Activated naive CD8-positive, alpha-beta T cell (primary cell): ENCODE data around the gene SCN7A.
"Not testable (repeated sequence)": the region's sequence is repeated elsewhere in the genome, so short reads cannot be mapped to it uniquely, and the experiment has no call there.

Source experiments
- H3K27ac Mint-ChIP-seq: one replicate; pipeline ENCODE4 v1.8.0; 2021; ENCODE audit warnings: mixed read lengths
- H3K27me3 Mint-ChIP-seq: one replicate; pipeline ENCODE4 v1.8.0; 2021; ENCODE audit warnings: mixed read lengths
- H3K36me3 Mint-ChIP-seq: one replicate; pipeline ENCODE4 v1.8.0; 2021; ENCODE audit warnings: mixed read lengths
- H3K4me1 Mint-ChIP-seq: one replicate; pipeline ENCODE4 v1.8.0; 2021; ENCODE audit warnings: low read depth, mixed read lengths
- H3K4me3 Mint-ChIP-seq: one replicate; pipeline ENCODE4 v1.8.0; 2021; ENCODE audit warnings: mild to moderate bottlenecking, mixed read lengths
- H3K9me3 Mint-ChIP-seq: one replicate; pipeline ENCODE4 v1.8.0; 2021; ENCODE audit warnings: low read depth, mixed read lengths

SCN7A gene

GRCh38 chr2:166472332-166472731 lies 21.7 kb downstream of the SCN7A start:
- Mint-ChIP-seq H3K9me3 (no peaks in the 10 kb centered on the region), H3K4me1 (no peaks in the 10 kb centered on the region), H3K4me3 (no peak overlapping the region), H3K27ac (no peak overlapping the region), H3K27me3 (no peaks in the 10 kb centered on the region), H3K36me3 (no peaks in the 10 kb centered on the region)

- H3K27ac Mint-ChIP-seq = no peak overlapping the region
- H3K9me3 Mint-ChIP-seq = no peaks in the 10 kb centered on the region
- no peak overlapping the region for H3K4me3 Mint-ChIP-seq
- no peaks in the 10 kb centered on the region for H3K27me3 Mint-ChIP-seq
- no peaks in the 10 kb centered on the region for H3K4me1 Mint-ChIP-seq
- H3K36me3 Mint-ChIP-seq = no peaks in the 10 kb centered on the region
Measured at GRCh38 chr2:166468124-166469024, 25.7 kb downstream of the SCN7A start.

DNA sequence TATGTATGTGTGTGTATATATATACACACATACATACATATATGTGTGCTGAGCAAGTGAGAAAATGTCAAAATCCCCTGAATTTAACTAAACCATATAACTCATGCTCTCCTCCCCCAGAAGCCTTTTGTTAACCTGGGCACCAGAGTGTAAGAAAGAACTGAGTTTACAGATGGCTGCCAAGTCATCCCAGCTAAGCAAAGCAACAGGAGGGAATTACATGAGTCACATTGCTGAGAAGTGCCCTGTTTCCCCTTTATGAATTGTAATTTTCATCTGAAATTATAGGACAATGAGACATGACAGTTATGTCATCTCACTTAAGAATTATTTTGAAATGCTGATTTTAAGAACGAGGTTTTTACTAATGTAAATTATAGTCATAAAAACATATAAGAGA lies 29.9 kb downstream of the SCN7A start:
- Mint-ChIP-seq H3K27ac (no peak overlapping the region), H3K27me3 (no peaks in the 10 kb centered on the region), H3K4me3 (no peak overlapping the region), H3K36me3 (no peaks in the 10 kb centered on the region), H3K4me1 (no peaks in the 10 kb centered on the region), H3K9me3 (peaks cover 6% of the 10 kb centered on the region)

DNA sequence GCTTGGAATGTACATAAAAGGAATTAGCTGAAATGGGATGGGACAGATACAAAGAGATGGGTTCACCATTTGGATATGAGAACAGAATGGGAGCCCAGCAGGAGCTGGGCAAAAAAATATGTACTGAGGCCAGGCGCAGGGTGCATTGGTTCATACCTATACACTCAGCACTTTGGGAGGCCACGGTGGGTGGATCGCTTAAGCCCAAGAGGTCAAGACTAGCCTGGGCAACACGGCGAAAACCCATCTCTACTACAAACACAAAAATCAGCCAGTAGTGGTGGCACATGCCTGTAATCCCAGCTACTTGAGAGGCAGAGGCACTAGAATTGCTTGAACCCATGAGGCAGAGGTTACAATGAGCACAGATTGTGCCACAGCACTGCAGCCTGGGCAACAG lies 30.4 kb downstream of the SCN7A start:
- Mint-ChIP-seq H3K4me3 (no peak overlapping the region), H3K27ac (no peak overlapping the region), H3K36me3 (no peaks in the 10 kb centered on the region), H3K9me3 (peaks cover 6% of the 10 kb centered on the region), H3K4me1 (no peaks in the 10 kb centered on the region), H3K27me3 (no peaks in the 10 kb centered on the region)

DNA sequence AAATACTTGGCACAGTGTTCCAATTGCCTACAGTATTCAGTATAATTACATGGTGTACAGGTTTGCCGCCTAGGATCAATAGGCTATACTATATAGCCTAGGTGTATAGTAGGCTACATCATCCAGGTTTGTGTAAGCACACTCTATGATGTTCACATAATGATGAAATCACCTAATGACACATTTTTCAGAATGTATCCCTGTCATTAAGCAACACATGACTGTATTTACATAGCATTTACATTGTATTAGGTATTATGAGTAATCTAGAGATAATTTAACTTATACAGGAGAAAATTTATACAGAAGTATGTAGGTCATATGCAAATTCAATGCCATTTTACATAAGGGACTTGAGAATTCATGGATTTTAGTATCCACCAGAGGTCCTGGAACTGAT lies 35.4 kb downstream of the SCN7A start:
- Mint-ChIP-seq H3K9me3 (peaks cover 6% of the 10 kb centered on the region), H3K36me3 (no peaks in the 10 kb centered on the region), H3K4me3 (no peak overlapping the region), H3K4me1 (no peaks in the 10 kb centered on the region), H3K27ac (no peak overlapping the region), H3K27me3 (no peaks in the 10 kb centered on the region)

GRCh38 chr2:166455823-166456222 lies 38.2 kb downstream of the SCN7A start:
- H3K9me3 Mint-ChIP-seq, H3K27me3 Mint-ChIP-seq, H3K4me1 Mint-ChIP-seq, H3K4me3 Mint-ChIP-seq, H3K36me3 Mint-ChIP-seq, H3K27ac Mint-ChIP-seq: not testable (repeated sequence)

DNA sequence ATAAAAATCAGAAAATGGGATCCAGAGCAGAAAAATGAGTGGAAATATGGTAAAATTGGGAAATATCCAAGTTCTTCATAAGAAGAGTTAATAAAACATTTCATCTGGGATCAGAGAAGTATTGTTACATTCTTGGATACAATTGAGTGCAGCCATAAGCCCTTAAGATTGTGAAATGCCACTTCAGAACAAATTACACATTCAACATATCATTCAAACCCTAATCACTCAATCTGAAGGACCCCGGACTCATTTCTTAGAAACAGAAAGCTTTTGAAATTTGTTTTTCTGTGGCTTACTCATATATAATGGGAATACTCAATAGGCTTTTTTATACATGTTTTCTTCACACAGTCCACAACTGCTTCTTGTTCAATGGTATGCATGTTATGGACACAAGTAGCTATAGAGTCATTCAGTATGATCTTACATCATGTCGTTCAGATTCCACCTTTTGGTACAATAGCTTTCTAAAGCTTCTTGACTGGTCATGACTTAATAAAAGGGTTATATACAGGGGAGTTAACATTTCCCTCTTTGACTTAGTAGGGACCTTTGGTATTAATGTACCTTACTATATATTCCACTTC lies 39.9 kb downstream of the SCN7A start:
- no peaks in the 10 kb centered on the region for H3K9me3 Mint-ChIP-seq
- peaks cover 1% of the 10 kb centered on the region for H3K27me3 Mint-ChIP-seq
- H3K4me1 Mint-ChIP-seq = no peaks in the 10 kb centered on the region
- no peaks in the 10 kb centered on the region for H3K36me3 Mint-ChIP-seq
- H3K27ac Mint-ChIP-seq = no peak overlapping the region
- no peak overlapping the region for H3K4me3 Mint-ChIP-seq

GRCh38 chr2:166451468-166451867 lies 42.6 kb downstream of the SCN7A start:
- Mint-ChIP-seq H3K9me3 (peaks cover 4% of the 10 kb centered on the region), H3K4me3 (no peak overlapping the region), H3K27ac (no peak overlapping the region), H3K4me1 (no peaks in the 10 kb centered on the region), H3K27me3 (peaks cover 1% of the 10 kb centered on the region), H3K36me3 (no peaks in the 10 kb centered on the region)

DNA sequence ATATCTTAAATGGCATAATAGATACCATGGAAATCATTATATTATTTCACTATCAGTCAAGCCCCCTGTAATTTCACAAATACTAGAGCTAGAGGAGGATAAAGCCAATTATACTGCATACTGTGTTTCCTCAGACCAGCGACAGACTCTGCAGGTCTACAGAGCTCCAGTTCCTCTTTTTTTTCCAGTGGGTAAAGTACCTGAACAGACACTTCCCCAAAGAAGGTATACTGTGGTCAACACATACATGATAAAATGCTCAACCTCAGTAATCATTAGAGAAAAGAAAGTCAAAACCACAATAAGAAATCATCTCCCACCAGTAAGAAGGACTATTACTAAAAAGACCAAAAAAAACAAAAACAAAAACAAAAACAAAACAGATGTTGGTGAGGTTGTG lies 44.6 kb downstream of the SCN7A start:
- Mint-ChIP-seq H3K9me3 (peaks cover 4% of the 10 kb centered on the region), H3K4me1 (no peaks in the 10 kb centered on the region), H3K4me3 (no peak overlapping the region), H3K27me3 (peaks cover 1% of the 10 kb centered on the region), H3K27ac (no peak overlapping the region), H3K36me3 (no peaks in the 10 kb centered on the region)

GRCh38 chr2:166448106-166448505 lies 45.9 kb downstream of the SCN7A start:
- Mint-ChIP-seq H3K9me3 (peaks cover 4% of the 10 kb centered on the region), H3K27me3 (peaks cover 1% of the 10 kb centered on the region), H3K36me3 (no peaks in the 10 kb centered on the region), H3K27ac (no peak overlapping the region), H3K4me3 (no peak overlapping the region), H3K4me1 (no peaks in the 10 kb centered on the region)

DNA sequence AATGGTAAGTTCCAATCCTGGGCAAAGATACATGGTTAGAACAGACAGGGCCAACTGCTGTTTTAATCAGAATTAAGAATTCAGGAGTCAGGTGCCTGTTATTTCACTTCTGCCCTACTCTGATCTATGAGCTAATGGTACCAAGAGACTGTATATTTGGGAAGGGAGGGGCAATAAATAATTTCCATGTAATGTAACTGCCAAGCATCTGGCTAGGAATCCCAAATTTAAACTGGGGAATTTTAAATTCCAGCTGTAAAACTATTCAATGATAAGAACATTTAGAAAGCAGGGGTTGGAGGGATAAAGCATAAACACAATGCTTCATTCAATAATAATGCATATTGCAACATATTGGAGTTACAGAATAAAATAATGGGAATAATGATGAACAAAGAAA lies 49.7 kb downstream of the SCN7A start:
- Mint-ChIP-seq H3K27ac (no peak overlapping the region), H3K36me3 (no peaks in the 10 kb centered on the region), H3K27me3 (no peaks in the 10 kb centered on the region), H3K9me3 (peaks cover 4% of the 10 kb centered on the region), H3K4me3 (no peak overlapping the region), H3K4me1 (no peaks in the 10 kb centered on the region)

DNA sequence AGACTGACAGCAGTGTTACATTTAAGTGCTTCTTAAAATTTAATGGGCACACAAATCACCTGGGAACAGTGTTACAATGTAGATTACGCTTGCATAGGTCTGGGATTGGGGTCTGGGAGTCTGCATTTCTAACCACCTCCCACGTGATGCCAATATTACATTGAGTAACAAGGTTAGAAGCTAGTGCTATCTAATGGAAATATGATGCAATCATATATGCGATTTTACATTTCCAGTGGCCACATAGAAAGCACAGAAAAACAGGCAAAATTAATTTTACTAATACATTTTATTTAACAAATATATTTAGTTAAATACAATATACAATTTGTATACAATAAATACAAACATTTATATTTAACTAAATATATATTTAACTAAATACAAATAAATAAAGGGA lies 53.7 kb downstream of the SCN7A start:
- no peak overlapping the region for H3K4me3 Mint-ChIP-seq
- no peaks in the 10 kb centered on the region for H3K9me3 Mint-ChIP-seq
- no peaks in the 10 kb centered on the region for H3K27me3 Mint-ChIP-seq
- H3K27ac Mint-ChIP-seq = no peak overlapping the region
- no peaks in the 10 kb centered on the region for H3K36me3 Mint-ChIP-seq
- H3K4me1 Mint-ChIP-seq = no peaks in the 10 kb centered on the region

- no peaks in the 10 kb centered on the region for H3K4me1 Mint-ChIP-seq
- H3K27me3 Mint-ChIP-seq = no peaks in the 10 kb centered on the region
- no peaks in the 10 kb centered on the region for H3K9me3 Mint-ChIP-seq
- no peak overlapping the region for H3K4me3 Mint-ChIP-seq
- no peaks in the 10 kb centered on the region for H3K36me3 Mint-ChIP-seq
- no peak overlapping the region for H3K27ac Mint-ChIP-seq
Measured at GRCh38 chr2:166439078-166439477, 55.0 kb downstream of the SCN7A start.

- Mint-ChIP-seq H3K9me3 (no peaks in the 10 kb centered on the region), H3K27ac (no peak overlapping the region), H3K36me3 (no peaks in the 10 kb centered on the region), H3K27me3 (no peaks in the 10 kb centered on the region), H3K4me1 (no peaks in the 10 kb centered on the region), H3K4me3 (no peak overlapping the region)
Measured at GRCh38 chr2:166436976-166437375, 57.1 kb downstream of the SCN7A start.

GRCh38 chr2:166436189-166436588 lies 57.9 kb downstream of the SCN7A start:
- Mint-ChIP-seq H3K9me3 (no peaks in the 10 kb centered on the region), H3K27me3 (no peaks in the 10 kb centered on the region), H3K4me3 (no peak overlapping the region), H3K27ac (no peak overlapping the region), H3K4me1 (no peaks in the 10 kb centered on the region), H3K36me3 (no peaks in the 10 kb centered on the region)

GRCh38 chr2:166434491-166434890 lies 59.6 kb downstream of the SCN7A start:
- Mint-ChIP-seq H3K9me3 (no peaks in the 10 kb centered on the region), H3K36me3 (no peaks in the 10 kb centered on the region), H3K4me1 (no peaks in the 10 kb centered on the region), H3K4me3 (no peak overlapping the region), H3K27me3 (no peaks in the 10 kb centered on the region), H3K27ac (no peak overlapping the region)
